Skeletal muscle satellite cell (primary cell): ENCODE data around the gene PDGFRA.
"Not testable (repeated sequence)": the region's sequence is repeated elsewhere in the genome, so short reads cannot be mapped to it uniquely, and the experiment has no call there.

Experiments used
- H3K27me3 ChIP-seq: 2 replicates; pipeline ENCODE4 v1.7.0; 2013; ENCODE audit warnings: low read length; ENCODE audit not compliant: control insufficient read depth, insufficient read depth
- H3K36me3 ChIP-seq: 2 replicates; pipeline ENCODE4 v1.7.0; 2013; ENCODE audit warnings: mild to moderate bottlenecking, control low read depth, low read length; ENCODE audit not compliant: insufficient read depth
- H3K4me1 ChIP-seq: 2 replicates; pipeline ENCODE4 v1.7.0; 2013; ENCODE audit warnings: low read length; ENCODE audit not compliant: control insufficient read depth, insufficient read depth
- H3K4me2 ChIP-seq: 2 replicates; pipeline ENCODE4 v1.7.0; 2013; ENCODE audit warnings: mild to moderate bottlenecking, low read length
- H3K4me3 ChIP-seq: 2 replicates; pipeline ENCODE4 v1.7.0; 2013; ENCODE audit warnings: low read length
- H3K9ac ChIP-seq: 2 replicates; pipeline ENCODE4 v1.7.0; 2013; ENCODE audit warnings: mild to moderate bottlenecking, low read depth, low read length, moderate library complexity
- H3K9me3 ChIP-seq: replicated peaks from 2 replicates; pipeline ENCODE4 v1.7.0; 2013; ENCODE audit warnings: mild to moderate bottlenecking, control low read depth, low read length

The PDGFRA gene

GRCh38 chr4:54241268-54241823 lies 12.3 kb downstream of the PDGFRA start:
- not testable (repeated sequence) for H3K36me3 ChIP-seq, H3K4me3 ChIP-seq, H3K9me3 ChIP-seq, H3K4me1 ChIP-seq, H3K27me3 ChIP-seq, H3K4me2 ChIP-seq, H3K9ac ChIP-seq

- H3K9ac ChIP-seq, H3K9me3 ChIP-seq, H3K4me1 ChIP-seq, H3K4me2 ChIP-seq, H3K36me3 ChIP-seq, H3K27me3 ChIP-seq, H3K4me3 ChIP-seq: not testable (repeated sequence)
Measured at GRCh38 chr4:54243541-54243940, 14.4 kb downstream of the PDGFRA start.

GRCh38 chr4:54252312-54252711 lies 23.2 kb downstream of the PDGFRA start:
- H3K4me2 ChIP-seq, H3K36me3 ChIP-seq, H3K4me3 ChIP-seq, H3K9me3 ChIP-seq, H3K4me1 ChIP-seq, H3K27me3 ChIP-seq, H3K9ac ChIP-seq: not testable (repeated sequence)

GRCh38 chr4:54254116-54254914 lies 25.2 kb downstream of the PDGFRA start:
- Histone ChIP-seq H3K27me3 (no peaks in the 10 kb centered on the region), H3K9me3 (no peaks in the 10 kb centered on the region), H3K4me1 (no peaks in the 10 kb centered on the region), H3K4me2 (no peak overlapping the region), H3K4me3 (no peak overlapping the region), H3K9ac (no peak overlapping the region), H3K36me3 (no peaks in the 10 kb centered on the region)

GRCh38 chr4:54254915-54255246 lies 25.8 kb downstream of the PDGFRA start:
- H3K27me3 ChIP-seq, result no peaks in the 10 kb centered on the region
- no peaks in the 10 kb centered on the region for H3K4me1 ChIP-seq
- H3K36me3 ChIP-seq, result no peaks in the 10 kb centered on the region
- no peak overlapping the region for H3K4me3 ChIP-seq
- H3K9ac ChIP-seq, result no peak overlapping the region
- no peak overlapping the region for H3K4me2 ChIP-seq
- H3K9me3 ChIP-seq, result no peaks in the 10 kb centered on the region

GRCh38 chr4:54255881-54256280 lies 26.8 kb downstream of the PDGFRA start:
- Histone ChIP-seq H3K36me3 (no peaks in the 10 kb centered on the region), H3K9ac (no peak overlapping the region), H3K27me3 (no peaks in the 10 kb centered on the region), H3K9me3 (no peaks in the 10 kb centered on the region), H3K4me1 (no peaks in the 10 kb centered on the region), H3K4me3 (no peak overlapping the region), H3K4me2 (no peak overlapping the region)

GRCh38 chr4:54256491-54257486 lies 27.7 kb downstream of the PDGFRA start:
- Histone ChIP-seq H3K4me3 (no peak overlapping the region), H3K9ac (no peak overlapping the region), H3K36me3 (no peaks in the 10 kb centered on the region), H3K9me3 (no peaks in the 10 kb centered on the region), H3K4me2 (no peak overlapping the region), H3K27me3 (no peaks in the 10 kb centered on the region), H3K4me1 (no peaks in the 10 kb centered on the region)

- H3K4me3 ChIP-seq, result no peak overlapping the region
- H3K27me3 ChIP-seq, result no peaks in the 10 kb centered on the region
- H3K36me3 ChIP-seq, result peaks cover 11% of the 10 kb centered on the region
- H3K4me2 ChIP-seq, result no peak overlapping the region
- no peaks in the 10 kb centered on the region for H3K4me1 ChIP-seq
- no peak overlapping the region for H3K9ac ChIP-seq
- no peaks in the 10 kb centered on the region for H3K9me3 ChIP-seq
Measured at GRCh38 chr4:54265366-54265765, 36.3 kb downstream of the PDGFRA start.

- Histone ChIP-seq H3K4me3 (no peak overlapping the region), H3K9ac (no peak overlapping the region), H3K4me2 (no peak overlapping the region), H3K27me3 (no peaks in the 10 kb centered on the region), H3K4me1 (no peaks in the 10 kb centered on the region), H3K36me3 (peaks cover 11% of the 10 kb centered on the region), H3K9me3 (no peaks in the 10 kb centered on the region)
Measured at GRCh38 chr4:54268151-54268550, 39.1 kb downstream of the PDGFRA start.

GRCh38 chr4:54271464-54271863 lies 42.4 kb downstream of the PDGFRA start:
- Histone ChIP-seq H3K4me2 (no peak overlapping the region), H3K4me3 (no peak overlapping the region), H3K9ac (no peak overlapping the region), H3K27me3 (no peaks in the 10 kb centered on the region), H3K9me3 (no peaks in the 10 kb centered on the region), H3K4me1 (no peaks in the 10 kb centered on the region), H3K36me3 (no peaks in the 10 kb centered on the region)

- Histone ChIP-seq H3K4me1 (peaks cover 5% of the 10 kb centered on the region), H3K27me3 (no peaks in the 10 kb centered on the region), H3K9me3 (no peaks in the 10 kb centered on the region), H3K9ac (no peak overlapping the region), H3K36me3 (no peaks in the 10 kb centered on the region), H3K4me3 (no peak overlapping the region), H3K4me2 (no peak overlapping the region)
Measured at GRCh38 chr4:54272051-54272450, 43.0 kb downstream of the PDGFRA start.
